ENCODE data around the gene RXRA.

Gene RXRA

GRCh38 chr9:134457321-134458206, 131.3 kb downstream of the RXRA start:
- Histone ChIP-seq H3K9me3 (no peaks in the 10 kb centered on the region), H3K4me1 (ENCODE audit: control insufficient read depth in 1 of 2, insufficient read depth in 1 of 2, low read depth in 1 of 2, low read length in 1 of 2) (peaks cover 16 to 18% of the 10 kb centered on the region in 2 experiments), H3K27me3 (peaks cover 5% of the 10 kb centered on the region), H3K4me3 (ENCODE audit: low read depth in 1 of 2, low read length in 1 of 2) (no peak overlapping the region), H3K27ac (no peak overlapping the region), H3K36me3 (no peaks in the 10 kb centered on the region)
- TF ChIP-seq, protein P1, sequence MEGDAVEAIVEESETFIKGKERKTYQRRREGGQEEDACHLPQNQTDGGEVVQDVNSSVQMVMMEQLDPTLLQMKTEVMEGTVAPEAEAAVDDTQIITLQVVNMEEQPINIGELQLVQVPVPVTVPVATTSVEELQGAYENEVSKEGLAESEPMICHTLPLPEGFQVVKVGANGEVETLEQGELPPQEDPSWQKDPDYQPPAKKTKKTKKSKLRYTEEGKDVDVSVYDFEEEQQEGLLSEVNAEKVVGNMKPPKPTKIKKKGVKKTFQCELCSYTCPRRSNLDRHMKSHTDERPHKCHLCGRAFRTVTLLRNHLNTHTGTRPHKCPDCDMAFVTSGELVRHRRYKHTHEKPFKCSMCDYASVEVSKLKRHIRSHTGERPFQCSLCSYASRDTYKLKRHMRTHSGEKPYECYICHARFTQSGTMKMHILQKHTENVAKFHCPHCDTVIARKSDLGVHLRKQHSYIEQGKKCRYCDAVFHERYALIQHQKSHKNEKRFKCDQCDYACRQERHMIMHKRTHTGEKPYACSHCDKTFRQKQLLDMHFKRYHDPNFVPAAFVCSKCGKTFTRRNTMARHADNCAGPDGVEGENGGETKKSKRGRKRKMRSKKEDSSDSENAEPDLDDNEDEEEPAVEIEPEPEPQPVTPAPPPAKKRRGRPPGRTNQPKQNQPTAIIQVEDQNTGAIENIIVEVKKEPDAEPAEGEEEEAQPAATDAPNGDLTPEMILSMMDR (IDR thresholded peaks at IDR 0.05) = no peak

DNA sequence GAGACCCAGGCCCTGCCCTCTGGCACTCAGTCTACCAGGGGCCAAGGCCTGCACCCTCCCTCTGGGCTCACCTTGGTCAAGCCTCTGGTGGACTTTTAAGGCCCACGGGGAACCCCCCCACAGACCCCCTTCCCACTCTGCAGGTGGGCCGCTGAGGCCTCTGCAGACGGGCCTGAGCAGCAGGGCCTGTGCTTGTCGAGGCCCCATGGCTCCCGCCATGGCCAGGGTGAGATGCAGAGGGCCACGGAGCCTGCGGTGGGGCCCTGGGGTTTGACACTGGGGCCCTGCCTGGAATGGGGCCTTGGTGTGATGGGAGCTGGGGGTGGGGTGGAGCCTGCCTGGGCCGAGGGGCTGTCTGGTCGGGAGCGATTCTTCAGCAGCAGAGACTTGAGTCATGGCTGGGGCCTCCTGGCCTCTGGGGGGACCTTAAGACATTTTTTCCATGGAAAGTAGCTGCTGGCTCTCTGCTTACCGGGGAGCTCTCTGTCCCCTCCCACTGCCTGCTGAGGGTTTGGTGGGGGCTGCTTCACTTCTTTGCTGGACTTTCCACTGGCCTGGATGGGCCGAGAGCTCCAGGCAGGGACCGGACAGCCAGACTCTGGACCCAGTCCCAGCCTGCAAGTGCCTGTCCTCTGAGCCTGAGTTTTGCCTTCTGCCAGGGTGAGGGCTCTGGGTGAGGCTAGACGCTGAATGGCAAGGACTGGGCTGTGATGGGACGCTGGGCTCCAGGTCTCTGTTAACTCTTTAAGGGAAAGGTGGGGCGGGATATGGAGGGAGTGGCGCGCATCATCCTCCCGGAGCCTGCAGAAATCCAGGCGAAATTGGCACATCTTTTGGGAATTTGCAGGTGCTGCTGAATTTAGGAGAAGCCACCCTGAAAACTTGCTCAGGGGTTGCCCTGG, 132.2 kb downstream of the RXRA start:
- no peak overlapping the region for H3K4me3 ChIP-seq (ENCODE audit: low read depth in 1 of 2, low read length in 1 of 2)
- TF ChIP-seq, protein P1 (IDR thresholded peaks at IDR 0.05) = no peak
- H3K4me1 ChIP-seq (ENCODE audit: control insufficient read depth in 1 of 2, insufficient read depth in 1 of 2, low read depth in 1 of 2, low read length in 1 of 2) = peaks cover 16 to 18% of the 10 kb centered on the region in 2 experiments
- H3K27me3 ChIP-seq = peaks cover 14% of the 10 kb centered on the region
- H3K36me3 ChIP-seq = no peaks in the 10 kb centered on the region
- H3K27ac ChIP-seq = no peak overlapping the region
- no peaks in the 10 kb centered on the region for H3K9me3 ChIP-seq

GRCh38 chr9:134459164-134459563, 132.9 kb downstream of the RXRA start:
- H3K4me3 ChIP-seq (ENCODE audit: low read depth in 1 of 2, low read length in 1 of 2) = no peak overlapping the region
- TF ChIP-seq, protein P1 (IDR thresholded peaks at IDR 0.05) = no peak

DNA sequence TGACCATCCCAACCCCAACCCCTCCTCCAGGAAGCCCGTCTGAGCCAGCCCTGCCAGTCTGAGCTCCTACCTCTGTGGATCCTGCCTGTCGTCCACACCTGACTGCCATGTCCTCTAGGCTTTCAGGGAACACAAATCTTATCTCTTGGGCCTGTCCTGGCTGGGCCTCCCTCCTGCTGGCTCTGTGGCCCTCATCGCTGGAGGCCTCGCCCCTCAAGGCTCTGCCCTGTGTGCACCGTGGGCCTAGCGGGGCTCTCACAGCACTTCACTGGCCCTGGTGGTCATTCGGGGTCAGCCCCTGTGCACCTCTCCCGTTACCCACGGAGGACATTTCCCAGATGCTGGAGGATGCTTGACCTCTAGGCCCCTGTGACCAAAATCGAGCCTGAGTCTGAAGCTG, 133.3 kb downstream of the RXRA start:
- Histone ChIP-seq H3K4me1 (ENCODE audit: control insufficient read depth in 1 of 2, insufficient read depth in 1 of 2, low read depth in 1 of 2, low read length in 1 of 2) (peaks cover 16 to 18% of the 10 kb centered on the region in 2 experiments), H3K27ac (no peak overlapping the region), H3K36me3 (no peaks in the 10 kb centered on the region), H3K4me3 (ENCODE audit: low read depth in 1 of 2, low read length in 1 of 2) (no peak overlapping the region), H3K27me3 (peaks cover 20% of the 10 kb centered on the region), H3K9me3 (no peaks in the 10 kb centered on the region)
- TF ChIP-seq, protein P1 (IDR thresholded peaks at IDR 0.05) = no peak

More at GRCh38 chr9:134459164-134459563, 132.9 kb downstream of the RXRA start:
- Histone ChIP-seq H3K27me3 (peaks cover 20% of the 10 kb centered on the region), H3K27ac (no peak overlapping the region), H3K36me3 (no peaks in the 10 kb centered on the region), H3K4me1 (ENCODE audit: control insufficient read depth in 1 of 2, insufficient read depth in 1 of 2, low read depth in 1 of 2, low read length in 1 of 2) (peaks cover 16 to 18% of the 10 kb centered on the region in 2 experiments), H3K9me3 (no peaks in the 10 kb centered on the region)

DNA sequence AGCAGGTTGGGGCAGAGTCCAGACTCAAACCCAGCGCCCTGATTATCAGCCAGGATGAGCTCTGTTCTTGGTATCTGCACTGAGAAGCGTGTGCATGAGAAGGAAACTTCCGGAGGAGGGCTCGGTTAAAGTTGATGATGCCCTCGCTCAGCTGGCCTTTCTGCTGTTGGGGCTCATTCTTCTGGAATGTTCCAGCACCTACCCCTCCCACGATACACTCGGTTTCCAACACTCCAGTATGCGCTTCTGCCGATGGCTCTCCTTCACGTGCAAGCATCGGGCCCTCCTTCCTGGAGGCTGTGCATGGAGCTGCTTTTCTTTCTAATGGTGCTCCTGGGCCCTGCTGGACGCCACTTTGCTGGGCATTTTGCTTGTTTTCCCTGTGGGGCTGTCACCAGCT, 134.0 kb downstream of the RXRA start:
- H3K27me3 ChIP-seq = peaks cover 20% of the 10 kb centered on the region
- H3K9me3 ChIP-seq = no peaks in the 10 kb centered on the region
- H3K4me1 ChIP-seq (ENCODE audit: control insufficient read depth in 1 of 2, insufficient read depth in 1 of 2, low read depth in 1 of 2, low read length in 1 of 2) = peaks cover 16 to 18% of the 10 kb centered on the region in 2 experiments
- no peak overlapping the region for H3K4me3 ChIP-seq (ENCODE audit: low read depth in 1 of 2, low read length in 1 of 2)
- H3K36me3 ChIP-seq = no peaks in the 10 kb centered on the region
- no peak overlapping the region for H3K27ac ChIP-seq
- TF ChIP-seq, protein P1 (IDR thresholded peaks at IDR 0.05) = no peak
